Muscle of leg (tissue), 11 donors: ENCODE measurements around the gene TBCEL. TPM values are rescaled to one million over a fixed set of nuclear protein-coding genes. Genes with fewer than 3 reads are reported as not detected.
A peak's percentile ranks its signal among the peaks of the same experiment; 100 is the strongest.
"Not testable (repeated sequence)": the region's sequence is repeated elsewhere in the genome, so short reads cannot be mapped to it uniquely, and the experiment has no call there.

Experiments
- DNase-seq: peaks from one replicate; pipeline ENCODE4 v3.0.0; 2013
- H3K27ac ChIP-seq: one replicate; pipeline ENCODE4 v1.5.1; 2013; ENCODE audit warnings: mild to moderate bottlenecking, low read length, control low read depth
- H3K27me3 ChIP-seq: one replicate; pipeline ENCODE4 v1.6.1; 2013; ENCODE audit warnings: low read length; ENCODE audit not compliant: control insufficient read depth, insufficient read depth
- H3K36me3 ChIP-seq: one replicate; pipeline ENCODE4 v1.6.1; 2013; ENCODE audit warnings: low read length; ENCODE audit not compliant: control insufficient read depth, insufficient read depth
- H3K4me1 ChIP-seq: one replicate; pipeline ENCODE4 v1.6.1; 2013; ENCODE audit warnings: low read length; ENCODE audit not compliant: control insufficient read depth, insufficient read depth
- H3K4me3 ChIP-seq: one replicate; pipeline ENCODE4 v1.5.1; 2013; ENCODE audit warnings: low read length, control low read depth
- H3K9me3 ChIP-seq: replicated peaks from 2 replicates; pipeline ENCODE4 v1.6.1; 2013; ENCODE audit warnings: low read depth, low read length; ENCODE audit not compliant: control insufficient read depth
- WGBS: methylation state at CpG from one replicate; pipeline ENCODE4 v1.1.5; 2013; ENCODE audit warnings: missing lambda C conversion rate; ENCODE audit not compliant: insufficient coverage; 5-methylcytosine and 5-hydroxymethylcytosine counted together
- polyA plus RNA-seq, 8 donors: library from polyadenylated mRNA; unstranded; fragments of 120-200 nt; gene quantifications; one replicate each; pipeline versions ENCODE4 v1.2.1 to v1.2.3, GENCODE V29; 2013; ENCODE audit warnings: inconsistent platforms in 1 of 8, low replicate concordance in 1 of 8; ENCODE audit not compliant: insufficient read length in 8 of 8, insufficient read depth in 1 of 8
- total RNA-seq: library from RNA; stranded (reverse); fragments of 120-200 nt; gene quantifications from one replicate; pipeline ENCODE4 v1.2.4, GENCODE V29; 2013

TBCEL gene
- total and polyA plus RNA-seq, 9 donors, result 9.1 to 31.6 (median 12.9) TPM

DNA sequence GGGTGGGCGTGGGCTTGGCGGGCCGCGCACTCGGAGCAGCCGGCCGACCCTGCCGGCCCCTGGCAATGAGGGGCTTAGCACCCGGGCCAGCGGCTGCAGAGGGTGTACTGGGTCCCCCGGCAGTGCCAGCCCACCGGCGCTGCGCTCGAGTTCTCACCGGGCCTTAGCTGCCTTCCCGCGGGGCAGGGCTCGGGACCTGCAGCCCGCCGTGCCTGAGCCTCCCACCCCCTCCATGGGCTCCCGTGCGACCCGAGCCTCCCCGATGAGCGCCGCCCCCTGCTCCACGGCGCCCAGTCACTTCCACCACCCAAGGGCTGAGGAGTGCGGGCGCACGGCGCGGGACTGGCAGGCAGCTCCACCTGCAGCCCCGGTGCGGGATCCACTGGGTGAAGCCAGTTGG, 2.2 kb upstream of the TBCEL start:
- H3K9me3 ChIP-seq, H3K27ac ChIP-seq, H3K4me3 ChIP-seq, DNase-seq, H3K27me3 ChIP-seq, H3K36me3 ChIP-seq: not testable (repeated sequence)
- 92% methylated on average over 13 of the region's 36 CpGs for WGBS
- H3K4me1 ChIP-seq, result peaks cover 13% of the 10 kb centered on the region

DNA sequence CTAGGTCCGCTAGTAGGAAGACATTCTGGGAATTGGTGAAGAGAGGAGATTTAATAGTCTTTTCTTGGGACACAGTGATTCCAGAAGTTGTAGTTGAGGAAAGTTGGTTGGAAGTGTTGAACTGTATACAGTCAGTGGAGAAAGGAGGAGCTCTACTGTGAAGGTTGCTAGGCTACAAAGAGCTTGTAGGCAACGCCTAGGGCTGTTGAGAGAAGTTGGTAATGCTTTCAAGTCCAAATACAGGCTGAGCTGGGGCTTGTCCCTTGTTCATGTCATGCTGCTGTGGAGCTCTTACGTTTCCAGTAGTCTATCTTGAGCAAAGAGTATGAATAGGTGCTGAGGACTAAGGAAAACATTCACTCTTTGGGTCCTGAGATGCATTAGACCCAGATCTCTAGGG, 1.1 kb downstream of the TBCEL start:
- DNase-seq, result peak; percentile 4
- Histone ChIP-seq H3K9me3 (no peaks in the 10 kb centered on the region), H3K27ac (no peak overlapping the region), H3K4me3 (peak overlapping the region; percentile 88), H3K4me1 (peaks cover 13% of the 10 kb centered on the region), H3K27me3 (no peaks in the 10 kb centered on the region), H3K36me3 (no peaks in the 10 kb centered on the region)
- 51% methylated on average over 2 of the region's 3 CpGs for WGBS

GRCh38 chr11:121029153-121029552, 5.3 kb downstream of the TBCEL start:
- H3K4me1 ChIP-seq, result peaks cover 8% of the 10 kb centered on the region
- no CpG with 5 or more reads among the region's 2 CpGs for WGBS
- H3K27ac ChIP-seq, result no peak overlapping the region

GRCh38 chr11:121029813-121030445, 6.0 kb downstream of the TBCEL start:
- DNase-seq, result no peak
- WGBS, result 48% methylated on average over 3 of the region's 3 CpGs
- no peak overlapping the region for H3K4me3 ChIP-seq
- no peaks in the 10 kb centered on the region for H3K27me3 ChIP-seq
- H3K4me1 ChIP-seq, result peaks cover 2% of the 10 kb centered on the region
- H3K36me3 ChIP-seq, result no peaks in the 10 kb centered on the region
- H3K27ac ChIP-seq, result no peak overlapping the region
- no peaks in the 10 kb centered on the region for H3K9me3 ChIP-seq

More at GRCh38 chr11:121029153-121029552, 5.3 kb downstream of the TBCEL start:
- DNase-seq, result no peak
- H3K4me3 ChIP-seq, result no peak overlapping the region
- no peaks in the 10 kb centered on the region for H3K36me3 ChIP-seq
- H3K9me3 ChIP-seq, result no peaks in the 10 kb centered on the region
- H3K27me3 ChIP-seq, result no peaks in the 10 kb centered on the region

- Histone ChIP-seq H3K9me3 (no peaks in the 10 kb centered on the region), H3K4me1 (no peaks in the 10 kb centered on the region), H3K27me3 (no peaks in the 10 kb centered on the region), H3K4me3 (no peak overlapping the region), H3K27ac (no peak overlapping the region), H3K36me3 (no peaks in the 10 kb centered on the region)
- no CpG with 5 or more reads among the region's 2 CpGs for WGBS
- no peak for DNase-seq
These were observed 7.3 kb downstream of the TBCEL start for GRCh38 chr11:121031167-121031566.

- 80% methylated on average over 1 of the region's 4 CpGs for WGBS
- not testable (repeated sequence) for H3K4me3 ChIP-seq, H3K4me1 ChIP-seq, H3K9me3 ChIP-seq, DNase-seq, H3K27ac ChIP-seq, H3K27me3 ChIP-seq, H3K36me3 ChIP-seq
These were observed 7.7 kb downstream of the TBCEL start for GRCh38 chr11:121031648-121032047.

GRCh38 chr11:121032546-121032945, 8.6 kb downstream of the TBCEL start:
- H3K27me3 ChIP-seq, result no peaks in the 10 kb centered on the region
- no peak overlapping the region for H3K4me3 ChIP-seq
- no peaks in the 10 kb centered on the region for H3K36me3 ChIP-seq
- no CpG with 5 or more reads among the region's 3 CpGs for WGBS
- no peak overlapping the region for H3K27ac ChIP-seq
- peak; percentile 11 for DNase-seq
- no peaks in the 10 kb centered on the region for H3K9me3 ChIP-seq
- H3K4me1 ChIP-seq, result no peaks in the 10 kb centered on the region

DNA sequence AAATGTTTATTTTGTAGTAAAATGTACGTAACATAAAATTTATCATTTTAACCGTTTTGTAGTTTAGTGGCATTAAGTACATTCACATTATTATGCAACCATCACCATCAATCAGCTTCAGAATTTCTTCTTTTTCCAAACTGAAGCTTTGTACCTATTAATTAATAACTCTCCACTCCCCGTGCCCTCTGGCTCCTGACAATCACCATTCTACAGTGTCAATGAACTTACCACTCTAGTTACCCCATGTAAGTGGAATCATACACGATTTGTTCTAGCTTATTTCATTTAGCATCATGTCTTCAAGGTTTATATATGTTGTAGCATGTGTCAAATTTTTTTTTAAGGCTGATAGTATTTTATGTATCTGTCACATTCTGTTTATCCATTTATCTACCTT, 9.7 kb downstream of the TBCEL start:
- no peak for DNase-seq
- Histone ChIP-seq H3K27ac (no peak overlapping the region), H3K27me3 (no peaks in the 10 kb centered on the region), H3K36me3 (no peaks in the 10 kb centered on the region), H3K4me3 (no peak overlapping the region), H3K9me3 (no peaks in the 10 kb centered on the region), H3K4me1 (no peaks in the 10 kb centered on the region)
- WGBS, result 78% methylated on average over 1 of the region's 4 CpGs

- H3K4me1 ChIP-seq, result no peaks in the 10 kb centered on the region
- H3K4me3 ChIP-seq, result no peak overlapping the region
- H3K27ac ChIP-seq, result no peak overlapping the region
- DNase-seq, result no peak
- WGBS, result 45% methylated on average over 2 of the region's 4 CpGs
- H3K36me3 ChIP-seq, result no peaks in the 10 kb centered on the region
- no peaks in the 10 kb centered on the region for H3K27me3 ChIP-seq
- no peaks in the 10 kb centered on the region for H3K9me3 ChIP-seq
These were observed 11.4 kb downstream of the TBCEL start for GRCh38 chr11:121035169-121035755.

DNA sequence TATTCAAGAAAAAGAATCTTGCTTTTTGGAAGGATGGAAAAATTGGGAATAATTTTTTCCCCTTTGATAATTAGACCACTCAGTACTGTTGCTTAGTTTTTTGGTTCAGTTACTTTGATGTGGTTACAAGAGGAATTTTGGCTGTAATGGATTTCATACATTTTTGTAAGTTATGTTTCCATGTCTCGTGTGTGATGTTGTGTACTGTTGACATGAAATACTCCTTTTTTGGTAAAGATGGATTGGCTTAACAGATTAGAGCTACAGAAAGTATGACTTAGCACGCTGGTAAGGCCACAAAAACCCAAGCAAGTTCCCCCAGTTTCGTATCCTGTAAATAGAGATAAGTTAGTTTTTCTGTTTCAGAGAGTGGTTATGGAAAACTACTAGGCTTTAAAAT, 11.9 kb downstream of the TBCEL start:
- H3K36me3 ChIP-seq, result no peaks in the 10 kb centered on the region
- H3K9me3 ChIP-seq, result no peaks in the 10 kb centered on the region
- no peak for DNase-seq
- H3K27ac ChIP-seq, result no peak overlapping the region
- 90% methylated on average over 2 of the region's 3 CpGs for WGBS
- no peaks in the 10 kb centered on the region for H3K27me3 ChIP-seq
- H3K4me3 ChIP-seq, result no peak overlapping the region
- no peaks in the 10 kb centered on the region for H3K4me1 ChIP-seq
